ENCODE measurements around the gene NANP. TPM values are rescaled to one million over a fixed set of nuclear protein-coding genes. Genes with fewer than 3 reads are reported as not detected.

Gene NANP
- total RNA-seq, 4 donors from 2014 or later, result 5.0 to 7.7 (median 5.6) TPM

- Histone ChIP-seq H3K4me3 (no peak overlapping the region), H3K36me3 (no peaks in the 10 kb centered on the region), H3K4me1 (peaks cover 0 to 7% (median 0%) of the 10 kb centered on the region in 3 donors), H3K27ac (no peak overlapping the region), H3K9me3 (no peaks in the 10 kb centered on the region), H3K27me3 (no peaks in the 10 kb centered on the region)
- TF ChIP-seq POLR2A (IDR thresholded peaks at IDR 0.05) (no peak), POLR2AphosphoS5 (IDR thresholded peaks at IDR 0.05) (no peak)
- ATAC-seq, result no peak
- 88 to 94% methylated on average over 2 of the region's 2 CpGs for WGBS, 2 donors (ENCODE audit: low coverage in 1 of 2)
These were observed 52.0 kb downstream of the NANP start for GRCh38 chr20:25571817-25572216.

DNA sequence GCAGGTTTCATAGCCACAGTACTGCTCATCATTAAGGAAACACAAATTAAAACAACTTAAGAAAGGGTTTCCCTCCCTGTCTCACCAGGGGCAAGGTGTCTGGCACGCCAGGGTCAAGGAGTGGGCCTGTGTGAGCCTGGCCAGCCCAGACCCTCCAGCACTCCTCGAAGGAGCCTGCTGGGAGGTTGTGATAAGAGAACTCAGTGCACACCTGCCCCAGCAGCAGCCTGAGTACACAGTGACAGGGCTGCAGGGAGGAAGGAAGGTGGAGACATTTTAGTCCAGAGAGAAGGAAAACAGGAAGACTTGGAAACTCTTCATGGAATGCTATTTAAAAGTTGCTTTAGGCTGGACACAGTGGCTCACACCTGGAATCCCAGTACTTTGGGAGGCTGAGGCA is 52.6 kb downstream of the NANP start:
- ATAC-seq, result no peak
- Histone ChIP-seq H3K4me3 (no peak overlapping the region), H3K27me3 (no peaks in the 10 kb centered on the region), H3K9me3 (no peaks in the 10 kb centered on the region), H3K36me3 (no peaks in the 10 kb centered on the region), H3K27ac (no peak overlapping the region), H3K4me1 (peaks cover 0 to 7% (median 0%) of the 10 kb centered on the region in 3 donors)
- 37% methylated on average over 2 of the region's 2 CpGs; no CpG with 5 or more reads in 1 of the 2 donors for WGBS, 2 donors (ENCODE audit: low coverage in 1 of 2)
- TF ChIP-seq POLR2AphosphoS5 (IDR thresholded peaks at IDR 0.05) (no peak), CTCF (IDR thresholded peaks at IDR 0.05) (no peak), POLR2A (IDR thresholded peaks at IDR 0.05) (no peak), EP300 (IDR thresholded peaks at IDR 0.05) (no peak)

DNA sequence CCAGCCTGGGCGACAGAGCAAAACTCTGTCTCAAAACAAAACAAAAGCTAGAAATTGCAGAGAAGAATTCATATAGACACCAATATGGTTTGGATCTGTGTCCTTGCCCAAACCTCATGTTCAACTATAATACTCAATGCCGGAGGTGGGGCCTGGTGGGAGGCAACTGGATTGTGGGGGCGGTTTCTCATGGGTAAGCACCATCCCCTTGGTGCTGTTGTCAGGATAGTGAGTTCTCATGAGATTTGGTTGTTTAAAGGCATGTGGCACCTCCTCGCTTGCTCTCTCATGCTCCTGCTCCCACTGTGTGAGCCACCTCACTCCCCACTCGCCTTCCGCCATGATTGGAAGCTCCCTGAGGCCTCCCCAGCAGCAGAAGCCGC is 53.7 kb downstream of the NANP start:
- WGBS, 2 donors (ENCODE audit: low coverage in 1 of 2), result 93 to 100% methylated on average over 1 to 7 of the region's 7 CpGs

GRCh38 chr20:25567286-25567685 is 56.5 kb downstream of the NANP start:
- H3K36me3 ChIP-seq, result no peaks in the 10 kb centered on the region
- H3K27ac ChIP-seq, result no peak overlapping the region
- peaks cover 0 to 6% (median 0%) of the 10 kb centered on the region in 3 donors for H3K4me1 ChIP-seq
- H3K9me3 ChIP-seq, result no peaks in the 10 kb centered on the region
- ATAC-seq, result no peak
- WGBS, 2 donors (ENCODE audit: low coverage in 1 of 2), result 92 to 100% methylated on average over 1 to 2 of the region's 2 CpGs
- no peaks in the 10 kb centered on the region for H3K27me3 ChIP-seq
- TF ChIP-seq POLR2AphosphoS5 (IDR thresholded peaks at IDR 0.05) (no peak), POLR2A (IDR thresholded peaks at IDR 0.05) (no peak), CTCF (IDR thresholded peaks at IDR 0.05) (no peak), EP300 (IDR thresholded peaks at IDR 0.05) (no peak)
- no peak overlapping the region for H3K4me3 ChIP-seq

More for the DNA sequence above, 53.7 kb downstream of the NANP start:
- H3K9me3 ChIP-seq, result no peaks in the 10 kb centered on the region
- TF ChIP-seq POLR2AphosphoS5 (IDR thresholded peaks at IDR 0.05) (no peak), POLR2A (IDR thresholded peaks at IDR 0.05) (no peak), EP300 (IDR thresholded peaks at IDR 0.05) (no peak), CTCF (IDR thresholded peaks at IDR 0.05) (no peak)
- no peak for ATAC-seq
- no peaks in the 10 kb centered on the region for H3K36me3 ChIP-seq
- H3K27ac ChIP-seq, result no peak overlapping the region
- H3K27me3 ChIP-seq, result no peaks in the 10 kb centered on the region
- H3K4me1 ChIP-seq, result peaks cover 0 to 14% (median 0%) of the 10 kb centered on the region in 3 donors
- no peak overlapping the region for H3K4me3 ChIP-seq

GRCh38 chr20:25566821-25567220 is 57.0 kb downstream of the NANP start:
- H3K4me1 ChIP-seq, result peaks cover 0 to 6% (median 0%) of the 10 kb centered on the region in 3 donors
- no peaks in the 10 kb centered on the region for H3K9me3 ChIP-seq
- H3K27me3 ChIP-seq, result no peaks in the 10 kb centered on the region
- H3K36me3 ChIP-seq, result no peaks in the 10 kb centered on the region
- ATAC-seq, result no peak
- 83 to 86% methylated on average over 1 to 2 of the region's 2 CpGs for WGBS, 2 donors (ENCODE audit: low coverage in 1 of 2)
- TF ChIP-seq POLR2AphosphoS5 (IDR thresholded peaks at IDR 0.05) (no peak), CTCF (IDR thresholded peaks at IDR 0.05) (no peak), EP300 (IDR thresholded peaks at IDR 0.05) (no peak), POLR2A (IDR thresholded peaks at IDR 0.05) (no peak)
- H3K4me3 ChIP-seq, result no peak overlapping the region
- H3K27ac ChIP-seq, result no peak overlapping the region

Data from gastroesophageal sphincter (tissue), 4 donors.